Measurements from ENCODE around the gene ATP13A3.
"Not testable (repeated sequence)": the region's sequence is repeated elsewhere in the genome, so short reads cannot be mapped to it uniquely, and the experiment has no call there.

The ATP13A3 gene

DNA sequence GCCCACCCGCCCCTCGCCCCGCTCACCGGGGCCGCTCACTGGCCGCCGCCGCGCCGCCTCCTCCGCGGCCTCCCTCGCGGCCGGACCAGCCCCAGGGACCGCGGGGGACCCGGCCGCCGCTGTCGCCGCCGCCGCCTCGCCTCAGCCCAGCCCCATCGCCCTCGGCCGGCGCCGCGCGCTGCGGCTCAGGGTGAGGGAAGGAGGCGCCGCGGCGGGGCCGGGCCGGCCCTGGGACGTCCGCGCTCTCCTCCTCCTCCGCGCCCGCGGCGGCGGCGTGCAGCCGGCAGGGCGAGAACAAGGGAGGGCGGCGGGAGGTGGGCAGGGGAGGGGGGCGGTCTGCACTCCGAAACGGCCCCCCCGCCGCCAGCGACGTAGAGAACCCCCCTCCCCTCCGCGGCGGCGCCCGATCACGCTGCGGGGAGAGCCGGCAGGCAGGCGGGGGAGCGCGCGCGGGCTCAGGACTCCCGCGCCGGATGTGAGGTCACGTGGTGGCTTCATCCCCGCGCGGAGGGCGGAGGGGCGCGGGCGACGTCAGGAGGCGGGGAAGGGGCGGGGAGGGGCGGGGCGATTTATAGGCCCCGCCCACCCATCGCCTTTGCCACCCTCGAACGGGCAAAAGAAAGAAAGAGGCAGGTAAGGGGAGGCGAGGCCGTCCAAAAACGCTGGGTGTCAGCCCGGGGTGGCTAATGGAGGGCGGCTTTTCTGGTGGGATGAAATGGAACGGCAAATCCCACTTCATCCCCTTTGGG is at the start of gene ATP13A3:
Gene ATP13A3 (minus strand): TSS at position 463 of the 749 bp plus-strand sequence. CDS start 24,812 bp downstream, outside the sequence.
- Histone ChIP-seq H3K4me1 (ENCODE audit: control insufficient read depth in 1 of 2, insufficient read depth in 2 of 2, low read length in 2 of 2) (peaks cover 3 to 15% of the 10 kb centered on the region in 2 donors), H3K27ac (ENCODE audit: low read length) (peak within 1 kb of the TSS; percentile 90), H3K27me3 (ENCODE audit: low read depth, low read length) (no peaks in the 10 kb centered on the region), H3K36me3 (ENCODE audit: control insufficient read depth in 1 of 2, insufficient read depth in 2 of 2, low read length in 2 of 2) (peaks cover 0 to 14% of the 10 kb centered on the region in 2 donors), H3K9me3 (ENCODE audit: control insufficient read depth in 1 of 2, low read length in 2 of 2) (no peaks in the 10 kb centered on the region), H3K4me3 (ENCODE audit: low read depth in 1 of 2, low read length in 2 of 2) (peak within 1 kb of the TSS; percentile 84 to 92)

DNA sequence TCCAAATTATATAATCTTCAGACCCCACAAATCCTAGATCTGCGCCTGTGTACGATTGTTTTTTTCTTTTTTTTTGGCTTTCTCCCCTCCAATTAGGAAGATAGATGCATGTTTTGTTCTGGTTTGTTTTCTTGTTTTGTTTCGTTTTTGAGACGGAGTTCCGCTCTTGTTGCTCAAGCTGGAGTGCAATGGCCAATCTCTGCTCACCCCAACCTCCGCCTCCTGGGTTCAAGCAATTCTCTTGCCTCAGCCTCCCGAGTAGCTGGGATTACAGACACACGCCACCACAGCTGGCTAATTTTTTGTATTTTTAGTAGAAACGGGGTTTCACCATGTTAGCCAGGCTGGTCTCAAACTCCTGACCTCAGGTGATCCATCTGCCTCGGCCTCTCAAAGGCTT is 48.4 kb upstream of the ATP13A3 start:
- peaks cover 8 to 10% of the 10 kb centered on the region in 2 donors for H3K9me3 ChIP-seq (ENCODE audit: control insufficient read depth in 1 of 2, low read length in 2 of 2)
- H3K27ac ChIP-seq (ENCODE audit: low read length); H3K4me1 ChIP-seq (ENCODE audit: control insufficient read depth in 1 of 2, insufficient read depth in 2 of 2, low read length in 2 of 2); H3K27me3 ChIP-seq (ENCODE audit: low read depth, low read length); H3K36me3 ChIP-seq (ENCODE audit: control insufficient read depth in 1 of 2, insufficient read depth in 2 of 2, low read length in 2 of 2); H3K4me3 ChIP-seq (ENCODE audit: low read depth in 1 of 2, low read length in 2 of 2): not testable (repeated sequence)

DNA sequence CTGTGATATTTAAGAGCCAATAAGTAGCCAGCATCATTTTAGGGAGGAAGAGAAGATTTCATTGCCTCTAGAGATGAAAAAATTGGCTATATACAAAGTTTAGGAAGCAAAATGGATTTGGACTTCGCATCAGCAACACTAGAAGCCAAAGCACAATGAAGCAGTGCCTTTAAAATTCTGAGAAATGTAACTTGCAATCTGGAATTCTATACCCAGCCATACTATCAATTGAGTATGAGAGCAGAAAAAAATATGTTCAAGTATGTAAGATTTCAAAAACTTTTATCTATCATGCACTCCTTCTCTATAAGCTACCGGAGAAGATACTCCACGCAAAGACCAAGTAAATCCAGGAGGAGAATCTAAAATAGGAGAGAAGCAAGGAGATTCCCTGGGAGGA is 47.4 kb upstream of the ATP13A3 start:
- Histone ChIP-seq H3K4me3 (ENCODE audit: low read depth in 1 of 2, low read length in 2 of 2) (no peak overlapping the region), H3K27me3 (ENCODE audit: low read depth, low read length) (no peaks in the 10 kb centered on the region), H3K9me3 (ENCODE audit: control insufficient read depth in 1 of 2, low read length in 2 of 2) (peaks cover 8 to 10% of the 10 kb centered on the region in 2 donors), H3K27ac (ENCODE audit: low read length) (no peak overlapping the region), H3K4me1 (ENCODE audit: control insufficient read depth in 1 of 2, insufficient read depth in 2 of 2, low read length in 2 of 2) (no peaks in the 10 kb centered on the region), H3K36me3 (ENCODE audit: control insufficient read depth in 1 of 2, insufficient read depth in 2 of 2, low read length in 2 of 2) (no peaks in the 10 kb centered on the region)

- H3K4me1 ChIP-seq (ENCODE audit: control insufficient read depth in 1 of 2, insufficient read depth in 2 of 2, low read length in 2 of 2) = no peaks in the 10 kb centered on the region
- no peak overlapping the region for H3K4me3 ChIP-seq (ENCODE audit: low read depth in 1 of 2, low read length in 2 of 2)
- H3K9me3 ChIP-seq (ENCODE audit: control insufficient read depth in 1 of 2, low read length in 2 of 2) = peaks cover 8 to 10% of the 10 kb centered on the region in 2 donors
- H3K27me3 ChIP-seq (ENCODE audit: low read depth, low read length) = no peaks in the 10 kb centered on the region
- no peak overlapping the region for H3K27ac ChIP-seq (ENCODE audit: low read length)
- H3K36me3 ChIP-seq (ENCODE audit: control insufficient read depth in 1 of 2, insufficient read depth in 2 of 2, low read length in 2 of 2) = no peaks in the 10 kb centered on the region
Measured at GRCh38 chr3:194532591-194532990, 45.8 kb upstream of the ATP13A3 start.

DNA sequence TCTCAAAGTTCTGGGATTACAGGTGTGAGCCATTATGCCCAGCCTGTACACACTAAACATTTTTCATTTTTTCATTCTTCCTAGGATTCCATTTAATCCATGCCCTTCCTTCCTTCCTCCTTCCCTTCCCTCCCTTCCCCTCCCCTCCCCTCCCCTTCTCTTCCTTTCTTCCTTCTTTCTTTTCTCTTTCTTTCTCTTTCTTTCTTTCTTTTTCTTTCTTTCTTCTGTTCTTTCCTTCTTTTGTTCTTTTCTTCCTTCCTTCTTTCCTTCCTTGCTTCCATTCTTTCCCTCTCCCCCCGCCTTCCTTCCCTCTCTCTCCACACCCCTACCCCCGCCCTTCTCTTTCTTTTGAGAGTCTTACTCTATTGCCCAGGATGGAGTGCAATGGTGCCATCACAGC is 40.9 kb upstream of the ATP13A3 start:
- Histone ChIP-seq H3K27me3 (ENCODE audit: low read depth, low read length) (no peaks in the 10 kb centered on the region), H3K36me3 (ENCODE audit: control insufficient read depth in 1 of 2, insufficient read depth in 2 of 2, low read length in 2 of 2) (no peaks in the 10 kb centered on the region), H3K4me1 (ENCODE audit: control insufficient read depth in 1 of 2, insufficient read depth in 2 of 2, low read length in 2 of 2) (no peaks in the 10 kb centered on the region), H3K9me3 (ENCODE audit: control insufficient read depth in 1 of 2, low read length in 2 of 2) (no peaks in the 10 kb centered on the region), H3K4me3 (ENCODE audit: low read depth in 1 of 2, low read length in 2 of 2) (no peak overlapping the region), H3K27ac (ENCODE audit: low read length) (no peak overlapping the region)

- H3K36me3 ChIP-seq (ENCODE audit: control insufficient read depth in 1 of 2, insufficient read depth in 2 of 2, low read length in 2 of 2) = no peaks in the 10 kb centered on the region
- no peak overlapping the region for H3K27ac ChIP-seq (ENCODE audit: low read length)
- no peaks in the 10 kb centered on the region for H3K4me1 ChIP-seq (ENCODE audit: control insufficient read depth in 1 of 2, insufficient read depth in 2 of 2, low read length in 2 of 2)
- no peak overlapping the region for H3K4me3 ChIP-seq (ENCODE audit: low read depth in 1 of 2, low read length in 2 of 2)
- no peaks in the 10 kb centered on the region for H3K9me3 ChIP-seq (ENCODE audit: control insufficient read depth in 1 of 2, low read length in 2 of 2)
- H3K27me3 ChIP-seq (ENCODE audit: low read depth, low read length) = no peaks in the 10 kb centered on the region
Measured at GRCh38 chr3:194526164-194526563, 39.4 kb upstream of the ATP13A3 start.

- Histone ChIP-seq H3K27ac (ENCODE audit: low read length) (no peak overlapping the region), H3K4me1 (ENCODE audit: control insufficient read depth in 1 of 2, insufficient read depth in 2 of 2, low read length in 2 of 2) (no peaks in the 10 kb centered on the region), H3K9me3 (ENCODE audit: control insufficient read depth in 1 of 2, low read length in 2 of 2) (no peaks in the 10 kb centered on the region), H3K36me3 (ENCODE audit: control insufficient read depth in 1 of 2, insufficient read depth in 2 of 2, low read length in 2 of 2) (no peaks in the 10 kb centered on the region), H3K27me3 (ENCODE audit: low read depth, low read length) (no peaks in the 10 kb centered on the region), H3K4me3 (ENCODE audit: low read depth in 1 of 2, low read length in 2 of 2) (no peak overlapping the region)
Measured at GRCh38 chr3:194522579-194523046, 35.8 kb upstream of the ATP13A3 start.

- Histone ChIP-seq H3K36me3 (ENCODE audit: control insufficient read depth in 1 of 2, insufficient read depth in 2 of 2, low read length in 2 of 2) (no peaks in the 10 kb centered on the region), H3K27me3 (ENCODE audit: low read depth, low read length) (no peaks in the 10 kb centered on the region), H3K4me3 (ENCODE audit: low read depth in 1 of 2, low read length in 2 of 2) (no peak overlapping the region), H3K27ac (ENCODE audit: low read length) (no peak overlapping the region), H3K9me3 (ENCODE audit: control insufficient read depth in 1 of 2, low read length in 2 of 2) (no peaks in the 10 kb centered on the region), H3K4me1 (ENCODE audit: control insufficient read depth in 1 of 2, insufficient read depth in 2 of 2, low read length in 2 of 2) (no peaks in the 10 kb centered on the region)
Measured at GRCh38 chr3:194521510-194522260, 34.9 kb upstream of the ATP13A3 start.

- H3K27ac ChIP-seq (ENCODE audit: low read length); H3K4me1 ChIP-seq (ENCODE audit: control insufficient read depth in 1 of 2, insufficient read depth in 2 of 2, low read length in 2 of 2); H3K4me3 ChIP-seq (ENCODE audit: low read depth in 1 of 2, low read length in 2 of 2): not testable (repeated sequence)
Measured at GRCh38 chr3:194520682-194521162, 33.9 kb upstream of the ATP13A3 start.

DNA sequence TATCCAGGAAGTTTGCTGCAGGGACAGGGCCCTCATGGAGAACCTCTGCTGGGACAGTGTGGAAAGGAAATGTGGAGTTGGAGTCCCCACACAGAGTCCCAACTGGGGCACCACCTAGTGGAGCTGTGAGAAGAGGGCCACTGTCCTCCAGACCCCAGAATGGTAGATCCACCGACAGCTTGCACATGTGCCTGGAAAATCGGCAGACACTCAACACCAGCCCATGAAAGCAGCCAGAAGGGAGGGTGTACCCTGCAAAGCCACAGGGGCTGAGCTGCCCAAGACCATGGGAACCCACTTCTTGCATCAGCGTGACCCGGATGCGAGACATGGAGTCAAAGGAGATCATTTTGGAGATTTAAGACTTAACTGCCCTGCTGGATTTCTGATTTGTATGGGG is 33.4 kb upstream of the ATP13A3 start:
- not testable (repeated sequence) for H3K4me3 ChIP-seq (ENCODE audit: low read depth in 1 of 2, low read length in 2 of 2); H3K27me3 ChIP-seq (ENCODE audit: low read depth, low read length); H3K27ac ChIP-seq (ENCODE audit: low read length); H3K36me3 ChIP-seq (ENCODE audit: control insufficient read depth in 1 of 2, insufficient read depth in 2 of 2, low read length in 2 of 2); H3K9me3 ChIP-seq (ENCODE audit: control insufficient read depth in 1 of 2, low read length in 2 of 2); H3K4me1 ChIP-seq (ENCODE audit: control insufficient read depth in 1 of 2, insufficient read depth in 2 of 2, low read length in 2 of 2)

More at GRCh38 chr3:194520682-194521162, 33.9 kb upstream of the ATP13A3 start:
- not testable (repeated sequence) for H3K9me3 ChIP-seq (ENCODE audit: control insufficient read depth in 1 of 2, low read length in 2 of 2); H3K27me3 ChIP-seq (ENCODE audit: low read depth, low read length); H3K36me3 ChIP-seq (ENCODE audit: control insufficient read depth in 1 of 2, insufficient read depth in 2 of 2, low read length in 2 of 2)

GRCh38 chr3:194518652-194519051 is 31.9 kb upstream of the ATP13A3 start:
- Histone ChIP-seq H3K36me3 (ENCODE audit: control insufficient read depth in 1 of 2, insufficient read depth in 2 of 2, low read length in 2 of 2) (no peaks in the 10 kb centered on the region), H3K9me3 (ENCODE audit: control insufficient read depth in 1 of 2, low read length in 2 of 2) (no peaks in the 10 kb centered on the region), H3K4me3 (ENCODE audit: low read depth in 1 of 2, low read length in 2 of 2) (no peak overlapping the region), H3K27ac (ENCODE audit: low read length) (no peak overlapping the region), H3K27me3 (ENCODE audit: low read depth, low read length) (no peaks in the 10 kb centered on the region), H3K4me1 (ENCODE audit: control insufficient read depth in 1 of 2, insufficient read depth in 2 of 2, low read length in 2 of 2) (no peaks in the 10 kb centered on the region)
